ENCODE measurements around the gene LDLRAD4.

LDLRAD4 gene

GRCh38 chr18:13625843-13626543 is 407.4 kb downstream of the LDLRAD4 start:
- no peak for DNase-seq

- no peak for DNase-seq
Observed at GRCh38 chr18:13626544-13626908, 408.0 kb downstream of the LDLRAD4 start.

- DNase-seq = no peak
Observed at GRCh38 chr18:13627639-13628038, 409.1 kb downstream of the LDLRAD4 start.

GRCh38 chr18:13628211-13628610 is 409.7 kb downstream of the LDLRAD4 start:
- DNase-seq = no peak

GRCh38 chr18:13629841-13630715 is 411.5 kb downstream of the LDLRAD4 start:
- peak; percentile 26 for DNase-seq

- no peak for DNase-seq
Observed at GRCh38 chr18:13630716-13631268, 412.2 kb downstream of the LDLRAD4 start.

GRCh38 chr18:13633700-13634099 is 415.1 kb downstream of the LDLRAD4 start:
- DNase-seq = no peak

- no peak for DNase-seq
Observed at GRCh38 chr18:13635046-13635445, 416.5 kb downstream of the LDLRAD4 start.

GRCh38 chr18:13638719-13639595 is 420.4 kb downstream of the LDLRAD4 start:
- DNase-seq = no peak

GRCh38 chr18:13640266-13640860 is 421.8 kb downstream of the LDLRAD4 start:
- no peak for DNase-seq

- DNase-seq = no peak
Observed at GRCh38 chr18:13641551-13642439, 423.2 kb downstream of the LDLRAD4 start.

GRCh38 chr18:13642440-13642827 is 423.9 kb downstream of the LDLRAD4 start:
- no peak for DNase-seq

- DNase-seq = no peak
Observed at GRCh38 chr18:13643261-13643751, 424.7 kb downstream of the LDLRAD4 start.

GRCh38 chr18:13645093-13645492 is 426.5 kb downstream of the LDLRAD4 start:
- DNase-seq = no peak

GRCh38 chr18:13646633-13647032 is 428.1 kb downstream of the LDLRAD4 start:
- DNase-seq = no peak

GRCh38 chr18:13647761-13648160 is 429.2 kb downstream of the LDLRAD4 start:
- DNase-seq = no peak

- DNase-seq = no peak
Observed at GRCh38 chr18:13649397-13650390, 431.1 kb downstream of the LDLRAD4 start.

- DNase-seq = no peak
Observed at GRCh38 chr18:13653746-13654433, 435.3 kb downstream of the LDLRAD4 start.

- DNase-seq = no peak
Observed at GRCh38 chr18:13657974-13658373, 439.4 kb downstream of the LDLRAD4 start.

Measured in effector CD4-positive, alpha-beta T cell (primary cell).